ENCODE results near the gene EXOC3.
"Not testable (repeated sequence)": the region's sequence is repeated elsewhere in the genome, so short reads cannot be mapped to it uniquely, and the experiment has no call there.

Gene EXOC3

GRCh38 chr5:458547-459353, 15.8 kb downstream of the EXOC3 start:
- peak; percentile 66 for DNase-seq

GRCh38 chr5:459562-460272, 16.7 kb downstream of the EXOC3 start:
- DNase-seq = no peak

GRCh38 chr5:460273-460625, 17.3 kb downstream of the EXOC3 start:
- DNase-seq = no peak

GRCh38 chr5:462051-462481, 19.1 kb downstream of the EXOC3 start:
- no peak for DNase-seq

GRCh38 chr5:463301-463700, 20.3 kb downstream of the EXOC3 start:
- no peak for DNase-seq

GRCh38 chr5:463952-464351, 21.0 kb downstream of the EXOC3 start:
- no peak for DNase-seq

- DNase-seq = no peak
Observed at GRCh38 chr5:464446-464842, 21.5 kb downstream of the EXOC3 start.

- no peak for DNase-seq
Observed at GRCh38 chr5:464843-465590, 22.0 kb downstream of the EXOC3 start.

GRCh38 chr5:465591-466403, 22.8 kb downstream of the EXOC3 start:
- no peak for DNase-seq

GRCh38 chr5:466661-467310, 23.8 kb downstream of the EXOC3 start:
- no peak for DNase-seq

GRCh38 chr5:468401-468800, 25.4 kb downstream of the EXOC3 start:
- DNase-seq = no peak

GRCh38 chr5:469752-470483, 26.9 kb downstream of the EXOC3 start:
- peak; percentile 36 for DNase-seq

GRCh38 chr5:470961-471749, 28.2 kb downstream of the EXOC3 start:
- DNase-seq = no peak

GRCh38 chr5:471750-472058, 28.7 kb downstream of the EXOC3 start:
- DNase-seq = no peak

GRCh38 chr5:472076-472655, 29.2 kb downstream of the EXOC3 start:
- DNase-seq = peak; percentile 69

GRCh38 chr5:472656-473550, 29.9 kb downstream of the EXOC3 start:
- peak; percentile 97 for DNase-seq

- peak; percentile 74 for DNase-seq
Observed at GRCh38 chr5:473551-474192, 30.7 kb downstream of the EXOC3 start.

- not testable (repeated sequence) for DNase-seq
Observed at GRCh38 chr5:474232-474839, 31.4 kb downstream of the EXOC3 start.

Data from DMS53 (cell line).